HCT116 (cell line): ENCODE data around the gene TTC33. TPM values are rescaled to one million over a fixed set of nuclear protein-coding genes. Genes with fewer than 3 reads are reported as not detected.

Experiments used
- ATAC-seq: fragments of 200-7000 bp; cut with Tn5 transposase; 2 replicates; pipeline ENCODE4 v1.9.1; 2020; ENCODE audit warnings: mild to moderate bottlenecking, moderate library complexity
- BruUV-seq: library from RNA; stranded (reverse); fragments of 400-500 nt; replicated peaks from 2 replicates; lab custom pipeline; 2021; lab: Mats Ljungman, UMichigan
- CTCF ChIA-PET: fragments of 300-600 bp; sonication (Branson Sonifier 250); formaldehyde crosslinking; loops from one replicate; lab custom pipeline; 2021; ENCODE audit warnings: antibody characterized with exemption; lab: Charles Lee
- POLR2A ChIA-PET: fragments of 300-600, 350-600 bp; sonication (Branson Sonifier 250); formaldehyde crosslinking; loops from one replicate; lab custom pipeline; 2021; ENCODE audit warnings: antibody characterized with exemption; lab: Charles Lee
- RAD21 ChIA-PET, 2 experiments: fragments of 300-600 bp; sonication (Branson Sonifier 250); formaldehyde crosslinking; loops; one replicate each; lab custom pipeline; 2023; ENCODE audit warnings: low total read pairs in 2 of 2; ENCODE audit not compliant: uncharacterized antibody in 2 of 2, unreplicated experiment in 2 of 2, low non-redundant PET in 1 of 2; lab: Charles Lee
- DNase-seq: peaks from one replicate; pipeline ENCODE4 v3.0.0-alpha.2; 2010; ENCODE audit warnings: low read depth, low spot score
- H2AFZ ChIP-seq: fragments of 200-600 bp; shearing (Covaris generic), sonication (generic); 2 replicates; pipeline ENCODE4 v1.6.1; 2017; ENCODE audit warnings: low read depth, mixed run types, mixed read lengths, antibody characterized with exemption, low read length; ENCODE audit not compliant: poor library complexity, severe bottlenecking
- H3K27ac ChIP-seq: 2 replicates; pipeline ENCODE4 v1.5.1; 2012; ENCODE audit warnings: low read depth, low read length
- H3K27me3 ChIP-seq: fragments of 200-600 bp; sonication (generic); 2 replicates; pipeline ENCODE4 v1.6.1; 2016; ENCODE audit warnings: mixed run types, low read length, mixed read lengths; ENCODE audit not compliant: insufficient read depth
- H3K36me3 ChIP-seq, 2 experiments: fragments of 200-500 bp in 1 of 2; fragments of 200-600 bp in 1 of 2; sonication (Bioruptor generic) in 1 of 2; sonication (generic) in 1 of 2; 2 replicates each; pipeline versions ENCODE4 v1.5.1 to v1.6.1; 2014 to 2016; ENCODE audit warnings: low read length in 2 of 2, inconsistent platforms in 1 of 2, mixed read lengths in 1 of 2, mixed run types in 1 of 2; ENCODE audit not compliant: insufficient read depth in 2 of 2, control insufficient read depth in 1 of 2
- H3K4me1 ChIP-seq, 2 experiments: fragments of 200-600 bp in 1 of 2; sonication (generic) in 1 of 2; 2 replicates each; pipeline versions ENCODE4 v1.5.1 to v1.6.1; 2012 to 2017; ENCODE audit warnings: low read length in 2 of 2, inconsistent platforms in 1 of 2, mild to moderate bottlenecking in 1 of 2, mixed read lengths in 1 of 2, mixed run types in 1 of 2, moderate library complexity in 1 of 2; ENCODE audit not compliant: insufficient read depth in 2 of 2, control insufficient read depth in 1 of 2
- H3K4me2 ChIP-seq: fragments of 200-600 bp; sonication (generic); 2 replicates; pipeline ENCODE4 v1.6.1; 2017; ENCODE audit warnings: mixed run types, low read length, mixed read lengths
- H3K4me3 ChIP-seq, 2 experiments: fragments of 200-600 bp in 1 of 2; sonication (generic) in 1 of 2; replicated peaks in 1 of 2; 2 replicates each; pipeline ENCODE4 v1.5.1; 2011 to 2016; ENCODE audit warnings: low read length in 2 of 2, control low read depth in 1 of 2, low read depth in 1 of 2, mild to moderate bottlenecking in 1 of 2, mixed read lengths in 1 of 2, mixed run types in 1 of 2
- H3K79me2 ChIP-seq: fragments of 200-600 bp; sonication (generic); 2 replicates; pipeline ENCODE4 v1.6.1; 2017; ENCODE audit warnings: mild to moderate bottlenecking, mixed run types, low read length, moderate library complexity, mixed read lengths; ENCODE audit not compliant: insufficient read depth
- H3K9ac ChIP-seq: fragments of 200-600 bp; sonication (generic); 2 replicates; pipeline ENCODE4 v1.6.1; 2016; ENCODE audit warnings: low read length, mixed read lengths
- H3K9me2 ChIP-seq: fragments of 200-600 bp; sonication (generic), shearing (Covaris generic); 2 replicates; pipeline ENCODE4 v1.6.1; 2017; ENCODE audit warnings: mixed run types, mild to moderate bottlenecking, moderate library complexity; ENCODE audit not compliant: insufficient read depth
- H3K9me3 ChIP-seq, 2 experiments: fragments of 200-500 bp in 1 of 2; fragments of 200-600 bp in 1 of 2; sonication (Bioruptor generic) in 1 of 2; sonication (generic) in 1 of 2; 2 replicates each; pipeline ENCODE4 v1.6.1; 2014 to 2017; ENCODE audit warnings: low read length in 2 of 2, mixed read lengths in 2 of 2, inconsistent platforms in 1 of 2, low read depth in 1 of 2, mild to moderate bottlenecking in 1 of 2, mixed run types in 1 of 2, moderate library complexity in 1 of 2; ENCODE audit not compliant: control insufficient read depth in 1 of 2, insufficient read depth in 1 of 2
- H4K20me1 ChIP-seq: fragments of 200-600 bp; sonication (generic), shearing (Covaris generic); 2 replicates; pipeline ENCODE4 v1.6.1; 2017; ENCODE audit warnings: mixed run types, mild to moderate bottlenecking, moderate library complexity; ENCODE audit not compliant: insufficient read depth
- EGR1 ChIP-seq: IDR thresholded peaks from 2 replicates; pipeline ENCODE4 v1.6.1; 2012; ENCODE audit warnings: low read depth
- ELF1 ChIP-seq: IDR thresholded peaks from 2 replicates; pipeline ENCODE4 v1.6.1; 2012; ENCODE audit warnings: low read depth, borderline replicate concordance
- EZH2 ChIP-seq: fragments of 200-600 bp; sonication (generic); IDR thresholded peaks from 2 replicates; pipeline ENCODE4 v1.6.1; 2017; ENCODE audit warnings: antibody characterized with exemption, mixed run types
- EZH2phosphoT487 ChIP-seq: fragments of 200-600 bp; IDR thresholded peaks from 2 replicates; pipeline ENCODE4 v1.6.1; 2018; ENCODE audit warnings: antibody characterized with exemption, borderline replicate concordance
- JUND ChIP-seq: IDR thresholded peaks from 2 replicates; pipeline ENCODE4 v1.6.1; 2012
- POLR2AphosphoS5 ChIP-seq: IDR thresholded peaks from 2 replicates; pipeline ENCODE4 v1.6.1; 2011; ENCODE audit warnings: mild to moderate bottlenecking, low read depth, low read length, moderate library complexity
- SIN3A ChIP-seq: IDR thresholded peaks from 2 replicates; pipeline ENCODE4 v1.6.1; 2012; ENCODE audit warnings: low read depth
- SP1 ChIP-seq: IDR thresholded peaks from 2 replicates; pipeline ENCODE4 v1.6.1; 2012; ENCODE audit warnings: low read depth
- SRF ChIP-seq: IDR thresholded peaks from 2 replicates; pipeline ENCODE4 v1.6.1; 2012; ENCODE audit warnings: low read depth
- TCF7L2 ChIP-seq: IDR thresholded peaks from 2 replicates; pipeline ENCODE4 v1.7.0; 2011; ENCODE audit warnings: borderline replicate concordance, inconsistent platforms; ENCODE audit not compliant: insufficient read depth, insufficient read length; ENCODE audit errors: extremely low read depth
- YY1 ChIP-seq: IDR thresholded peaks from 2 replicates; pipeline ENCODE4 v1.6.1; 2011; ENCODE audit warnings: low read length, low read depth, moderate library complexity, mild to moderate bottlenecking; ENCODE audit not compliant: insufficient replicate concordance; ENCODE audit errors: extremely low read depth
- ZFX ChIP-seq: fragments of 450-650 bp; IDR thresholded peaks from 2 replicates; pipeline ENCODE4 v1.6.1; 2017
- ZNF274 ChIP-seq: fragments of 200-500 bp; sonication (Bioruptor generic); IDR thresholded peaks from 2 replicates; pipeline ENCODE4 v1.6.1; 2014; ENCODE audit warnings: mild to moderate bottlenecking, low read depth, low read length, inconsistent platforms
- intact Hi-C: fragments of 100-400 bp; cut with micrococcal nuclease; formaldehyde crosslinking; loops from 2 replicates; pipeline ENCODE4 v1.10.0; 2022
- total RNA-seq: library from RNA; stranded (reverse); gene quantifications from one replicate; pipeline ENCODE4 v1.2.1, GENCODE V29; 2021; ENCODE audit not compliant: unreplicated experiment
- TF ChIP-seq, protein P1 (sequence below): IDR thresholded peaks from 2 replicates; pipeline ENCODE4 v1.6.1; 2012
- TF ChIP-seq, protein P2 (sequence below): IDR thresholded peaks from 2 replicates; pipeline ENCODE4 v1.6.1; 2011; ENCODE audit warnings: mild to moderate bottlenecking, low read length, moderate library complexity; ENCODE audit not compliant: insufficient replicate concordance; ENCODE audit errors: extremely low read depth
- TF ChIP-seq, protein P3 (sequence below), 3 experiments: fragments of 200-600 bp in 1 of 3; sonication (generic) in 1 of 3; IDR thresholded peaks in 2 of 3; conservative IDR thresholded peaks in 1 of 3; 2 replicates each; pipeline ENCODE4 v1.5.1; 2012 to 2017; ENCODE audit warnings: low read depth in 2 of 3, low read length in 2 of 3, antibody characterized with exemption in 1 of 3, borderline replicate concordance in 1 of 3, control low read depth in 1 of 3, mild to moderate bottlenecking in 1 of 3, mixed read lengths in 1 of 3, mixed run types in 1 of 3, moderate library complexity in 1 of 3; ENCODE audit not compliant: insufficient read depth in 1 of 3

The TTC33 gene
- total RNA-seq, 1 experiment from 2014 or later, result 14.5 TPM

DNA sequence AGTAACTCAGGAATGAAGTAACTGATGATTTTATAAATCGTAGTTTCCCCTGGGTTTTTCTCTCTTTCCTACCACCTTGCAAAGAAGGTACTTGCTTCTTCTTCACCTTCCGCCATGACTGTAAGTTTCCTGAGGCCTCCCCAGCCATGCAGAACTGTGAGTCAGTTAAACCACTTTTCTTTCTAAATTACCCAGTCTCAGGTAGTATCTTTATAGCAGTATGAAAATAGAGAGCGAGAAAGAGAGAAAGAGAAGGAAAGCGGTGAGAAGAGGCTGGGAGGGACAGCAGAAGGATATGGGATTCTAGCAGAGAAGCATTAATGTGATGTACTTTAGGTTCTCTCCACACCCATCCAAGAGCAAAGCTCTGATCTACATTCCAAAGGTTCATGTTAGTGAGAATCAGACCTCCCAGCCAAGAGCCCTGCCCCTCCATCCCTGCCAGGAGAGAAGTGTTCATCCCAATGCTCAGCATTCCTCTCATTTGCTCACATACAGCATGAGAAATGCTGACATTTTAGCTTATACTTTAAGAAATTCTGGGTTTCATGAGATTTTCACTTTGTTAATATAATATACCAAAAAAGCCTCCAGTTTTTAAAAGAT is 261.0 kb downstream of the TTC33 start:
- Histone ChIP-seq H3K9me3 (no peaks in the 10 kb centered on the region), H3K27me3 (no peaks in the 10 kb centered on the region), H3K4me1 (no peaks in the 10 kb centered on the region), H3K79me2 (no peaks in the 10 kb centered on the region), H3K4me2 (no peak overlapping the region), H3K9ac (no peak overlapping the region), H3K36me3 (no peaks in the 10 kb centered on the region), H3K27ac (no peak overlapping the region), H3K4me3 (no peak overlapping the region), H4K20me1 (no peaks in the 10 kb centered on the region), H3K9me2 (no peaks in the 10 kb centered on the region), H2AFZ (no peak overlapping the region)
- no peak for TF ChIP-seq TCF7L2
- TF ChIP-seq, protein P1, sequence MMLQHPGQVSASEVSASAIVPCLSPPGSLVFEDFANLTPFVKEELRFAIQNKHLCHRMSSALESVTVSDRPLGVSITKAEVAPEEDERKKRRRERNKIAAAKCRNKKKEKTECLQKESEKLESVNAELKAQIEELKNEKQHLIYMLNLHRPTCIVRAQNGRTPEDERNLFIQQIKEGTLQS, result no peak
- TF ChIP-seq ZNF274, result no peak
- no peak for TF ChIP-seq YY1
- TF ChIP-seq POLR2AphosphoS5, result no peak
- TF ChIP-seq EZH2phosphoT487, result no peak
- TF ChIP-seq, protein P2, sequence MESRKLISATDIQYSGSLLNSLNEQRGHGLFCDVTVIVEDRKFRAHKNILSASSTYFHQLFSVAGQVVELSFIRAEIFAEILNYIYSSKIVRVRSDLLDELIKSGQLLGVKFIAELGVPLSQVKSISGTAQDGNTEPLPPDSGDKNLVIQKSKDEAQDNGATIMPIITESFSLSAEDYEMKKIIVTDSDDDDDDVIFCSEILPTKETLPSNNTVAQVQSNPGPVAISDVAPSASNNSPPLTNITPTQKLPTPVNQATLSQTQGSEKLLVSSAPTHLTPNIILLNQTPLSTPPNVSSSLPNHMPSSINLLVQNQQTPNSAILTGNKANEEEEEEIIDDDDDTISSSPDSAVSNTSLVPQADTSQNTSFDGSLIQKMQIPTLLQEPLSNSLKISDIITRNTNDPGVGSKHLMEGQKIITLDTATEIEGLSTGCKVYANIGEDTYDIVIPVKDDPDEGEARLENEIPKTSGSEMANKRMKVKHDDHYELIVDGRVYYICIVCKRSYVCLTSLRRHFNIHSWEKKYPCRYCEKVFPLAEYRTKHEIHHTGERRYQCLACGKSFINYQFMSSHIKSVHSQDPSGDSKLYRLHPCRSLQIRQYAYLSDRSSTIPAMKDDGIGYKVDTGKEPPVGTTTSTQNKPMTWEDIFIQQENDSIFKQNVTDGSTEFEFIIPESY, result no peak
- TF ChIP-seq EZH2, result no peak
- TF ChIP-seq EGR1, result no peak
- TF ChIP-seq SRF, result no peak
- no peak for TF ChIP-seq JUND
- TF ChIP-seq SIN3A, result no peak
- TF ChIP-seq SP1, result no peak
- no peak for TF ChIP-seq ELF1
- TF ChIP-seq ZFX, result no peak
- TF ChIP-seq, protein P3, sequence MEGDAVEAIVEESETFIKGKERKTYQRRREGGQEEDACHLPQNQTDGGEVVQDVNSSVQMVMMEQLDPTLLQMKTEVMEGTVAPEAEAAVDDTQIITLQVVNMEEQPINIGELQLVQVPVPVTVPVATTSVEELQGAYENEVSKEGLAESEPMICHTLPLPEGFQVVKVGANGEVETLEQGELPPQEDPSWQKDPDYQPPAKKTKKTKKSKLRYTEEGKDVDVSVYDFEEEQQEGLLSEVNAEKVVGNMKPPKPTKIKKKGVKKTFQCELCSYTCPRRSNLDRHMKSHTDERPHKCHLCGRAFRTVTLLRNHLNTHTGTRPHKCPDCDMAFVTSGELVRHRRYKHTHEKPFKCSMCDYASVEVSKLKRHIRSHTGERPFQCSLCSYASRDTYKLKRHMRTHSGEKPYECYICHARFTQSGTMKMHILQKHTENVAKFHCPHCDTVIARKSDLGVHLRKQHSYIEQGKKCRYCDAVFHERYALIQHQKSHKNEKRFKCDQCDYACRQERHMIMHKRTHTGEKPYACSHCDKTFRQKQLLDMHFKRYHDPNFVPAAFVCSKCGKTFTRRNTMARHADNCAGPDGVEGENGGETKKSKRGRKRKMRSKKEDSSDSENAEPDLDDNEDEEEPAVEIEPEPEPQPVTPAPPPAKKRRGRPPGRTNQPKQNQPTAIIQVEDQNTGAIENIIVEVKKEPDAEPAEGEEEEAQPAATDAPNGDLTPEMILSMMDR (IDR thresholded peaks at IDR 0.05 in 2 of 3, conservative IDR thresholded peaks at IDR 0.05 in 1 of 3; ENCODE audit: borderline replicate concordance in 1 of 3, insufficient read depth in 1 of 3, low read depth in 2 of 3, low read length in 2 of 3), result no peak
- no peak for DNase-seq
- RAD21 ChIA-PET, result no interaction called here
- intact Hi-C loops, result no loop called here
- CTCF ChIA-PET, result no interaction called here
- no peak for ATAC-seq
- POLR2A ChIA-PET, result no interaction called here
- BruUV-seq, result no TSS peak
